Raji (cell line): ENCODE measurements around the gene ATXN10.

ENCODE experiments used
- POLR2A ChIP-seq: IDR thresholded peaks from 2 replicates; pipeline ENCODE4 v1.6.1; 2011; ENCODE audit warnings: low read depth, low read length, control low read depth; ENCODE audit not compliant: insufficient read depth

Gene ATXN10

DNA sequence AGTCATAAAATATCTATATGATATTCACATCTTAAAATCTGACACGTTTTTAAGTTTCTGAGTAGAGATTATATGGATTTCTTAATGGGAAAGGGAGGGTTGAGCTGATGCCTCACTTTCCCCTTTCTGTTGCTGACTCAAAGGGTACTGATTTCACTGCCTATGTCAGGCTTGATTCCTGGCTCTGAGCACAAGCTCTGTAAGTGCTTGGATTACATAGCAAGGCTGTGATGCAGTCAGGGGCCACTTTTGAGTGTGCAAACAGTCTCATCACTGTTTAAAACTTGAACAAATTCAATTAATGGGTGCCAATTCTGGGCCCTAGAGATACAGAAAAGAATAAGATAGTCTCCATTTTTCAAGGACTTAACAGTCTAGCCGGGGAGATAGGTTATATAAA is 14.4 kb downstream of the ATXN10 start:
- TF ChIP-seq POLR2A, result no peak

DNA sequence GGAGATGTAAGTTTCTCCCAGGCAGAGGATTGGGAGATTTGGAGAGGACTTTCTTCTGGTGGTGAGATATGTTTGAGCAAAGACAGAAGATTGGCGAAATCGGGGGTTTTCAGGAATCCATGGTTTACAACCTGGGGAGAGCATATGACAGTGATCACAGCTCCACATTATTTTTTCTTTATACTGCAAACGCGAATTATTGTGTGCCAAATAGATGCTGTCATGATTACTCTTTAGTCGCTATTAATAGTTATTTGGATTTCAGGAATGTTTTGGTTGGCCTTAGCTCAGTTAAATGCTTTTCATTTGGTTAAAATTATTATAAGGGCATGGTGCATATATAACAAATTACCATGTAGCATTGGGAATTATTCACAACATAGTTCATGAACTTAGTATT is 15.2 kb downstream of the ATXN10 start:
- no peak for TF ChIP-seq POLR2A

DNA sequence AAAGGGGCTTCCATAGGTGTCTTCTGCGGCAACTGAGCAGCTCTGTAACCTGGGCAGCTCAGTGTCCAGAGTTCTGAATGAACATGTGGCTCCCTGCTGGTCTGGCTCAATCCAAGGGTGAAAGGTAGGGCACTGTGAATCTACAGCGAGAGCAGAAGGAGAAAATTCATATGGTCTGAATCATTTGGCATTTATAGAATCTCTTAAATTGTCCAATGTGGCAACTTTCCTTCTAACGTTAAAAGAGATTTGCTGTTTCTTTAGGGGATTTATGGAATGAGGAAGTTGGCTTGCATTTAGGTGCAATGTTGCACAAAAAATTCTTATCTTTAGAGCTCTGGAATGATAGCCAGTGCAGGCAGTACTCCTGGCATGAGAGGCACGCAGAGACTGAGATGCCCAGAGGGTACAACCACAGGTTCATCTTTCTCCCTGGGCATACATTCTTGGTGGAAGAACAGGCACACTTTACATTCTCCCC is 17.0 kb downstream of the ATXN10 start:
- no peak for TF ChIP-seq POLR2A

DNA sequence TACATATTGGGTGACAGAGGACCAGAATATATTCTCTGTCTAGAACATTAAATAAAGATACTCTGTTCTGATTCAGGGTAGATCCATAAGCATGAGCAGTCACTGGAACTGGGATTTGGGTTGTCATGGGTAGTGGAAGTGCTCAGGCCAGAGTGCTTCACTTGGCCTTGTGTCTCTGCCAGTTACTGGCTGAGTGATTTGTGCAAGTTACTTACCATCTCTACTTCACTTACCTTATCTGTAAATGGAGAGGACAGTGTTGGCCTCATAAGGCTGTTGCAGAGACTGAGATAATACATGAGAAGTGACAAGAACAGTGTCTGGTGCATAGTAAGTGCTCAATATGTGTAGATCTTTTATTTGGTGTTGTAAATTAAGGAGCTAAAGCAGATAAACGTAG is 17.6 kb downstream of the ATXN10 start:
- no peak for TF ChIP-seq POLR2A

GRCh38 chr22:45690008-45690407 is 18.4 kb downstream of the ATXN10 start:
- no peak for TF ChIP-seq POLR2A

GRCh38 chr22:45692549-45692948 is 20.9 kb downstream of the ATXN10 start:
- TF ChIP-seq POLR2A, result no peak

GRCh38 chr22:45693835-45694234 is 22.2 kb downstream of the ATXN10 start:
- no peak for TF ChIP-seq POLR2A

- no peak for TF ChIP-seq POLR2A
Measured at GRCh38 chr22:45696227-45696626, 24.6 kb downstream of the ATXN10 start.

GRCh38 chr22:45698094-45698493 is 26.5 kb downstream of the ATXN10 start:
- TF ChIP-seq POLR2A, result no peak

GRCh38 chr22:45702981-45703380 is 31.3 kb downstream of the ATXN10 start:
- TF ChIP-seq POLR2A, result no peak

DNA sequence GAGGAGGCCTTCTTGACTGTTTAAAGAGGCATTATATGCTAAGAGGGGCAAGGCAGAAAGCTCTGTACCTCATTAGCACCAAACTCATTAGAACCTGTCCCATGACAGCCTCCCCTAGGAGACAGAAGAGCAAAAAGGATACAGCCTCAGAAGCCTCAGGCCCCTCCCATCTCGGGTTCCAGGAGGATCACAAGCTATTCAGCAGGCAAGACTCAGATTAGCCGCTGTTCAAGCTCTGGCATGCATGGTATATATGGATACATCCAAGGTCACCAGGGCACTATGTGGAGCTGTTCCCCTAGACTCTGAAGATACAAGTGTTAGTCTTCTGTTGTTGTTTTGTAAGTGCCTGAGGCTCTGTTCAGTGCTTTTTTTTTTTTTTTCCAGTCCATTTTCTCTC is 32.1 kb downstream of the ATXN10 start:
- no peak for TF ChIP-seq POLR2A

DNA sequence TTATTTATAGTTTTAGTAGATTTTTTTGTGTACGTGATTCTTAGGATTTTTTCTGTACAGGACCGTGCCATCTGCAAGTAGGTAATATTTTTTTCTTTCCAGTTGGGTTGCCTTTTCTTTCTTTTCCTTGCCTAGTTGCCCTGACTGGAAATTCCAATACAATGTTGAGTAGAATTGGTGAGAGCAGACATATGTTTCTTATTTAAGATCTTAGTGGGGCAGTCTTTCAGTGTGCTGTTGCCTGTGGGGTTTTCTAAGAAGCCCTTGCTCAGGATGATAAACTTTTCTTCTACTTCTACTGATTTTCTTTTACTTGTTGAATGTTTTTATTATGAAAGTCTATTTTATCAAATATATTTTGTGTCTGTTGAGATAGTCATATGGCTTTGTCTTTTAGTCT is 33.0 kb downstream of the ATXN10 start:
- TF ChIP-seq POLR2A, result no peak

DNA sequence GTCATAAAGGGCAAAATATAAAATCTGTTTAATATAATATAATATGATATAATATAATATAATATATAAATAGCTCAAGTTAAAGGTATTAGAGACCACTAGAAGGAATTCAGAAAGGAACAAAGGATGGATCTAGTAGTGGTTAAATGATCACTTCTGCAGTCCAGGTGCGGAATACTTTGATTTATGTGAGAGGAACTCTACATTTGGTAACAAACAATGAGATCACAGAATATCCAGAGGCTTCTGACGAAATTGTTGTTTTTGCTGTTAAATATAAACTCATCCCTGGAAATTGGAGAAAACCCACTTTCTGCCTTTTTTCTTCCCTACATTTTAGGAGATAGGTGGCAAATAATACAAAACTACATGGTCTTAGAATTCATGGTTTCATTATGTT is 36.0 kb downstream of the ATXN10 start:
- TF ChIP-seq POLR2A, result no peak

DNA sequence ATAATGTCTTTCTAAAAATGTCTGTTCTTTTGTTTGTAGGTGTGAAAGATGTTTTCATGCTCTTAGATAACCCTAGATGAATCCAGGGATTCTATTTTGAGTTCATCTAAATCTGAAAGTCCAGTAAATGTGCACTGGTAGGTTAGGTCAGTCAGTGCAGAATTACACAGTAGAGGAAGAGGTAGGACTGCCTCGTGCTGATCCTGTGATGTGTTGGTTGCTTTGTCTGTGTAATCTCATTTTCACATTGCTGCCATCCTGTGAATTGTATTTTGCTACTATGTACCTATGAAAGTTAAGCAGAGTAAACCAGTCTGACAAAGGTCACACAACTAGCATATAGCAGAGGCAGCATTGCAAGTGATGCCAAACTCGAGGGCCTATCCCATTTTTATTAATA is 36.5 kb downstream of the ATXN10 start:
- no peak for TF ChIP-seq POLR2A

GRCh38 chr22:45709060-45709739 is 37.6 kb downstream of the ATXN10 start:
- no peak for TF ChIP-seq POLR2A

GRCh38 chr22:45709866-45710265 is 38.2 kb downstream of the ATXN10 start:
- TF ChIP-seq POLR2A, result no peak

GRCh38 chr22:45710469-45710868 is 38.8 kb downstream of the ATXN10 start:
- no peak for TF ChIP-seq POLR2A

GRCh38 chr22:45717789-45718188 is 46.2 kb downstream of the ATXN10 start:
- no peak for TF ChIP-seq POLR2A

GRCh38 chr22:45718391-45718790 is 46.8 kb downstream of the ATXN10 start:
- TF ChIP-seq POLR2A, result no peak
